ENCODE results near the gene CCDC33.
"Not testable (repeated sequence)": the region's sequence is repeated elsewhere in the genome, so short reads cannot be mapped to it uniquely, and the experiment has no call there.

The CCDC33 gene

DNA sequence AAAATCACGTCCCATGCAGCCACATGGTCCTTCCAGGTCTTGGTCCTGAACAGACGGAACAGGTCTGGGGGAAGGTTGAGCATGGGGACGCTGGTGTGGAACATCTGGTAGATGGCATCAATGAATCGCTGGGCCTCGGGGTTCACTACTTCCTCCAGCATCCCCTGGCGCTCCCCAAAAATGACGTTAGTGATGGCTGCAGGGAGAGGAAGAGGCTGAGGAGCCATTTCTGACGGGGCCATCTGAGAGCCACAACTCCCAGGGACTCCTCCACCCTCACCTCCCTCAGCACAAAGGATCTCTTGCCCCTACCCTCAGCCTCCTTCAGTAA lies 107.6 kb downstream of the CCDC33 start:
- WGBS, 2 experiments: 91 to 95% methylated on average over 8 of the region's 8 CpGs
- H3K36me3 ChIP-seq (ENCODE audit: control insufficient read depth, insufficient read depth, low read length): no peaks in the 10 kb centered on the region
- H3K27ac ChIP-seq (ENCODE audit: insufficient read depth, low read depth, low read length, poor library complexity, severe bottlenecking): no peak overlapping the region
- no peaks in the 10 kb centered on the region for H3K9me3 ChIP-seq (ENCODE audit: control insufficient read depth, low read length)
- H3K4me3 ChIP-seq (ENCODE audit: insufficient read depth, low read depth, low read length): no peak overlapping the region
- no peaks in the 10 kb centered on the region for H3K27me3 ChIP-seq (ENCODE audit: control insufficient read depth, insufficient read depth, low read length, poor library complexity, severe bottlenecking)
- no peaks in the 10 kb centered on the region for H3K4me1 ChIP-seq (ENCODE audit: control insufficient read depth, insufficient read depth, low read length)

DNA sequence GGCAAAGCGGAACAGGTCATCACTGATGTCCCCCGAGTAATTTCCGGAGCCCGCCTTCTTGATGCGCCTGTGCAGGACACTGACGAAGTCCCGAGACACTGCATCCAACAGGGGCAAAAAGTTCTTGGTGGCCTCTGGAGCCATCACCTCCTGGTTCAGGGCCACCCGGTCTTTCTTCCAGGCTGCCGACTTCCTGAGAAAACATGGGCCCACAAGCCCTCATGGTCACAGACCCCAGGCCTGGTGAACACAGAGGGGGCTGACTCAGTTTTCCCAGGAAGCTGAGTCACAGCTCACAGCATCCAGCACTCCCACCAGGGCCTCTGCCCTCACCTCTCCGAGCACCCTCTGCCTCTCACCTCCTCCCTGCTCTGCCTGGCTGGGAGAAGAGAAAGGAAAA lies 108.9 kb downstream of the CCDC33 start:
- no peaks in the 10 kb centered on the region for H3K27me3 ChIP-seq (ENCODE audit: control insufficient read depth, insufficient read depth, low read length, poor library complexity, severe bottlenecking)
- H3K4me3 ChIP-seq (ENCODE audit: insufficient read depth, low read depth, low read length): no peak overlapping the region
- no peaks in the 10 kb centered on the region for H3K4me1 ChIP-seq (ENCODE audit: control insufficient read depth, insufficient read depth, low read length)
- WGBS, 2 experiments: 92 to 94% methylated on average over 10 of the region's 10 CpGs
- H3K27ac ChIP-seq (ENCODE audit: insufficient read depth, low read depth, low read length, poor library complexity, severe bottlenecking): no peak overlapping the region
- H3K9me3 ChIP-seq (ENCODE audit: control insufficient read depth, low read length): no peaks in the 10 kb centered on the region
- H3K36me3 ChIP-seq (ENCODE audit: control insufficient read depth, insufficient read depth, low read length): no peaks in the 10 kb centered on the region

DNA sequence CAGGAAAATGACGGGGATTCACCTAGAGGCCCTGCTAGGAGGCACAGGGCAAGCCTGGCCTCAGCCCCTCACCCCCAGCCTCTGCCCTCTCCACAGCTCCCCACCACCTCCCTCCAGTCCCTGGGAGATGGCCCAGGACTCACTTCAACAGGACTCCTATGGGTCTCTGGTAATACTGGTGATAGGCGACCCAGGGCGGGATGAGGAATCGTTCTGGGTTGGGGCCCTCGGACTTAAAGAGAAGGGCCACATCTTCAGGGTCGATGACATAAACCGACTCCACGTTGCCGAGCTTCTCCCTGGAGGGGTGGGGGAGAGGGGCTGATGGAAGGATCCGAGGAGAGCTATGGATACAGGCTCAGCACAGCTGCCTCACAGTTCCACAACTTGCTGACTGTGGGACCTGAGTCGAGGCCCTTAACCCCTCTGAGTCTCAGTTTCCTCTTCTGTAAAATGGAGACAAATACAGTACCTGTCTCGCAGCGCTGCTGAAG lies 111.7 kb downstream of the CCDC33 start:
- H3K36me3 ChIP-seq (ENCODE audit: control insufficient read depth, insufficient read depth, low read length): no peaks in the 10 kb centered on the region
- no peaks in the 10 kb centered on the region for H3K27me3 ChIP-seq (ENCODE audit: control insufficient read depth, insufficient read depth, low read length, poor library complexity, severe bottlenecking)
- H3K9me3 ChIP-seq (ENCODE audit: control insufficient read depth, low read length): no peaks in the 10 kb centered on the region
- peaks cover 3% of the 10 kb centered on the region for H3K4me1 ChIP-seq (ENCODE audit: control insufficient read depth, insufficient read depth, low read length)
- WGBS, 2 experiments: 94 to 95% methylated on average over 13 of the region's 13 CpGs
- no peak overlapping the region for H3K4me3 ChIP-seq (ENCODE audit: insufficient read depth, low read depth, low read length)
- no peak overlapping the region for H3K27ac ChIP-seq (ENCODE audit: insufficient read depth, low read depth, low read length, poor library complexity, severe bottlenecking)

DNA sequence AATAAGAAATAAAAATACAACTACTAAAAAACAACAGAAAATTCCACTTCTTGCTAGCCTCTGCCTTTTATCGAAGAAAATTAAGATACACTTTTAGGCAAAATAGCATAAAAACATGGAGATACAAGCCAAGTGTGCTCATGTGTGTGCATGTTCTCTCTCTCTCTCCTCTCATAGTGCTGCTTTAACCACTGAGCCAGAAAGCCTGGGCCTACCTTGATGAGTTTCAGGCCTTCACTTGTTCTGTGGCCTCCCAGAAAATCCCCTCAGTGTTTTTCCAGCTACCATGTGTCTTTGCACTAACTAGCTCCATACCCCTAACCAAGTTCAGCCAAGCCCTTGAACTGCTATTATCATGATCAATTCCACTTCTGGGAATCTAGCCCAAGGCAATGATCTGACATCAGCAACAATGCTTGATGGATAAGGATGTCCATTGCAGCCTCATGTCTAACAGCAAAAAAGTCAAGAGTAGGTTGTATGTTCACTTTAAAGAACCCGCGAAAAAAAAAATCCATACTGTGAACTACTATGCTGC lies 113.2 kb downstream of the CCDC33 start:
- WGBS, 2 experiments: 92% methylated on average over 3 of the region's 3 CpGs
- peaks cover 3% of the 10 kb centered on the region for H3K4me1 ChIP-seq (ENCODE audit: control insufficient read depth, insufficient read depth, low read length)

DNA sequence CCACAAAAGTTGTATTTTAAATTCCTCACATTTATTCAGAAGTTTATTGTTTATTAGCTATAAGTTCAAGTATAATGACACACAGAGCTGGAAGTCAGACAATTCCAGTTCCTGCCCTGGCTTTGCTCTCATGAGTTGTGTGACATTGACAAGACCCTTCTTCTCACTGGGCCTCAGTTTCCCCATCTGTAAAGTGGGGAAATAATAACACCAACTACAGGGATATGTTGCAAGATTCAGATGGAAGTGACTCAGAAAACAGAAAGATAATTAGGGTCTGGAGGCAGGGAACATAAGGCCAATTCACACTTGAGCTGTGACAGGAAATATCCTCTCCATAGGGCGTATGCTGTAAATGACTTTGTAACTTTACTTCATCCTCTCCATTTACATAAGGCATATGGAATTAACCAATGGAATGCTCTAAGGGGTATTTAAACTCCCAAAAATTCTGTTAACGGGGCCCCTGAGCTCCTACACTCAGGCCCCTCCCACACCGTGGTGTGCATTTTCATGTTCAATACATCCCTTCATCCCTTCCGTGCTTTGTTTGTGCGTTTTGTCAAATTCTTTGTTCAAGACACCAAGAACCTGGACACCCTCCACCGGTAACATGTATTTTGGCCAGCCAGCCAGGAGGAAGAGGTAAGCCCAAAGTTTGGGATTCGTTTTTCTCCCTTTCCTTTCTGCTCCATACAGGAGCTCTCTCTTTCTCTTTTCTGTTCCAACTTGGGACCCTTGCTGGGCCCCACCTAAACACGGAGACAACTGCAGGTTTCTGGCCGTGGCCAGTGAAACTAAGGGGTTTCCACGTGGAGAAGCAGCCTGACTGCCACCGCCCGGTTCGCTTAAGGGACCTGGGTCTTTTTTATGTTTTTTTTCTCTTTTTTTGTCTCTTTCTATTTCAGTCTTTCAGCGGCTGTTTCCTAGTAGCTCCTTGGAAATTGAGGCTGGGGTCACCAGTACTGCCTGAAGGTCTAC lies 114.5 kb downstream of the CCDC33 start:
- WGBS, 2 experiments: 77 to 79% methylated on average over 14 of the region's 14 CpGs
- H3K36me3 ChIP-seq (ENCODE audit: control insufficient read depth, insufficient read depth, low read length): no peaks in the 10 kb centered on the region
- no peak overlapping the region for H3K4me3 ChIP-seq (ENCODE audit: insufficient read depth, low read depth, low read length)
- no peaks in the 10 kb centered on the region for H3K27me3 ChIP-seq (ENCODE audit: control insufficient read depth, insufficient read depth, low read length, poor library complexity, severe bottlenecking)
- no peak overlapping the region for H3K27ac ChIP-seq (ENCODE audit: insufficient read depth, low read depth, low read length, poor library complexity, severe bottlenecking)
- no peaks in the 10 kb centered on the region for H3K9me3 ChIP-seq (ENCODE audit: control insufficient read depth, low read length)
- H3K4me1 ChIP-seq (ENCODE audit: control insufficient read depth, insufficient read depth, low read length): peaks cover 3% of the 10 kb centered on the region

More for the DNA sequence above, 113.2 kb downstream of the CCDC33 start:
- Histone ChIP-seq H3K27ac (ENCODE audit: insufficient read depth, low read depth, low read length, poor library complexity, severe bottlenecking) (no peak overlapping the region), H3K9me3 (ENCODE audit: control insufficient read depth, low read length) (no peaks in the 10 kb centered on the region), H3K4me3 (ENCODE audit: insufficient read depth, low read depth, low read length) (no peak overlapping the region), H3K27me3 (ENCODE audit: control insufficient read depth, insufficient read depth, low read length, poor library complexity, severe bottlenecking) (no peaks in the 10 kb centered on the region), H3K36me3 (ENCODE audit: control insufficient read depth, insufficient read depth, low read length) (no peaks in the 10 kb centered on the region)

DNA sequence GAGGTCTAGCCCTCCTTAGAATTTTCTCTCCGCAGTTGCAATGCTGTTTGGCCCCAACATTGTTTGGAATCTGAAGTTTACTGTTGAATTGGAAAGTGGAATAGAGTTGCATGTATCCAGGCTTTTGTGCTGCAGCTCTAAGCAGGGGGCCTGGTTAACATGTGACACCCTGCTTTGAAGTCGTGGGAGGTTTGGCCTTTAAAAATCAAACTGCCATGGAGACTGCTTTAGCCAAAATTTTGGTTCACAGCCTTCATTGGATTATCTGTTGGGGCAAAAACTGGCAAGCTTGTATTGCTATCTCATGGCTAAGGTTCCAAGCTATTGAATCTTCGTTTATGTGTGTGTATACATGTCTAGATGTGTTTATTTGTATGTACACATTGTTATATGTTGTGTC lies 115.5 kb downstream of the CCDC33 start:
- Histone ChIP-seq H3K36me3 (ENCODE audit: control insufficient read depth, insufficient read depth, low read length) (no peaks in the 10 kb centered on the region), H3K4me3 (ENCODE audit: insufficient read depth, low read depth, low read length) (no peak overlapping the region), H3K27ac (ENCODE audit: insufficient read depth, low read depth, low read length, poor library complexity, severe bottlenecking) (no peak overlapping the region), H3K27me3 (ENCODE audit: control insufficient read depth, insufficient read depth, low read length, poor library complexity, severe bottlenecking) (no peaks in the 10 kb centered on the region), H3K9me3 (ENCODE audit: control insufficient read depth, low read length) (no peaks in the 10 kb centered on the region), H3K4me1 (ENCODE audit: control insufficient read depth, insufficient read depth, low read length) (peaks cover 3% of the 10 kb centered on the region)
- WGBS, 2 experiments: 62 to 67% methylated on average over 3 of the region's 3 CpGs

DNA sequence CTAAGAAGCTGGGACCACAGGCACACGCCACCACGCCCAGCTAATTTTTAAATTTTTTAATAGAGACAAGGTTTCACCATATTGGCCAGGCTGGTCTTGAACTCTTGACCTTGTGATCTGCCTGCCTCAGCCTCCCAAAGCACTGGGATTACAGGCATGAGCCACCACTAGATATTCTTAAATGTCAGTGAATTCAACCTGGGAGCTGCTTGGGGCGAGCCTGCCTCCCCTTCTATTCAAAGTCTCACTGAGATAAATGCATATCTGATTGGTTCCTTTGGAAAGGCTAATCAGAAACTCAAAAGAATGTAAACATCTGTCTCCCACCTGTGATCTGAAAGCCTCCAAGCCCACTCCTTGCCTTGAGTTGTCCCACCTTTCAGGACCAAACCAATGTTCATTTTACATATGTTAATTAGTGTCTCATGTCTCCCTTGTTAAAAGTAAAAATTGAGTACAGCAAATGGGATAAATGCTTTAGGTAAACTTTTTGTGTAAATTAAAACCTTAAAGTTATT lies 116.3 kb downstream of the CCDC33 start:
- H3K4me1 ChIP-seq (ENCODE audit: control insufficient read depth, insufficient read depth, low read length): peaks cover 3% of the 10 kb centered on the region
- 86 to 91% methylated on average over 3 of the region's 3 CpGs for WGBS, 2 experiments

DNA sequence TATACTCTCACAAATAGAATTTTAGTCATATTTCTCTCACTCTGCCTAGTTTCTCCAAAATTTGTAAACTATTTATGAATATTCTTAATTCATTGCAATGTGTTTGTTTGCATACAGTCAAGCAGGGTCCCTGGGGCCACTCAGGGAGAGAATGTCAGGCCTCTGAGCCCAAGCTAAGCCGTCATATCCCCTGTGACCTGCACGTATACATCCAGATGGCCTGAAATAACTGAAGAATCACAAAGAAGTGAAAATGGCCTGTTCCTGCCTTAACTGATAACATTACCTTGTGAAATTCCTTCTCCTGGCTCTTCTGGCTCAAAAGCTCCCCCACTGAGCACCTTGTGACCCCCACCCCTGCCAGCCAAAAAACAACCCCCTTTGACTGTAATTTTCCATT lies 117.9 kb downstream of the CCDC33 start:
- H3K27me3 ChIP-seq (ENCODE audit: control insufficient read depth, insufficient read depth, low read length, poor library complexity, severe bottlenecking); H3K36me3 ChIP-seq (ENCODE audit: control insufficient read depth, insufficient read depth, low read length); H3K27ac ChIP-seq (ENCODE audit: insufficient read depth, low read depth, low read length, poor library complexity, severe bottlenecking); H3K4me1 ChIP-seq (ENCODE audit: control insufficient read depth, insufficient read depth, low read length); H3K9me3 ChIP-seq (ENCODE audit: control insufficient read depth, low read length); H3K4me3 ChIP-seq (ENCODE audit: insufficient read depth, low read depth, low read length): not testable (repeated sequence)
- WGBS, 2 experiments: 88 to 94% methylated on average over 2 of the region's 2 CpGs

More for the DNA sequence above, 116.3 kb downstream of the CCDC33 start:
- Histone ChIP-seq H3K9me3 (ENCODE audit: control insufficient read depth, low read length) (no peaks in the 10 kb centered on the region), H3K4me3 (ENCODE audit: insufficient read depth, low read depth, low read length) (no peak overlapping the region), H3K36me3 (ENCODE audit: control insufficient read depth, insufficient read depth, low read length) (no peaks in the 10 kb centered on the region), H3K27ac (ENCODE audit: insufficient read depth, low read depth, low read length, poor library complexity, severe bottlenecking) (no peak overlapping the region), H3K27me3 (ENCODE audit: control insufficient read depth, insufficient read depth, low read length, poor library complexity, severe bottlenecking) (no peaks in the 10 kb centered on the region)

DNA sequence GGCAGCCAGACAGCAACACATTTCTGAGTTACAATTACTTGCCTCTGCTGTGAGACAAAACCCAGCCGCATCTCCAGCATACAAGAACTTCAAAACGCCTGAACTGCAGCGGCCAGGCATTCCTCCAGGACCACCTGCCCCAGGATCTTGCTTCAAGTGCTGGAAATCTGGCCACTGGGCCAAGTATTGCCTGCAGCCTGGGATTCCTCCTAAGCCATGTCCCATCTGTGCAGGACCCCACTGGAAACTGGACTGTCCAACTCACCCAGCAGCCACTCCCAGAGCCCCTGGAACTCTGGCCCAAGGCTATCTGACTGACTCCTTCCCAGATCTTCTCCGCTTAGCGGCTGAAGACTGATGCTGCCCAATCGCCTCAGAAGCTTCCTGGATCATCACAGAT lies 119.9 kb downstream of the CCDC33 start:
- 92 to 95% methylated on average over 6 of the region's 6 CpGs for WGBS, 2 experiments

DNA sequence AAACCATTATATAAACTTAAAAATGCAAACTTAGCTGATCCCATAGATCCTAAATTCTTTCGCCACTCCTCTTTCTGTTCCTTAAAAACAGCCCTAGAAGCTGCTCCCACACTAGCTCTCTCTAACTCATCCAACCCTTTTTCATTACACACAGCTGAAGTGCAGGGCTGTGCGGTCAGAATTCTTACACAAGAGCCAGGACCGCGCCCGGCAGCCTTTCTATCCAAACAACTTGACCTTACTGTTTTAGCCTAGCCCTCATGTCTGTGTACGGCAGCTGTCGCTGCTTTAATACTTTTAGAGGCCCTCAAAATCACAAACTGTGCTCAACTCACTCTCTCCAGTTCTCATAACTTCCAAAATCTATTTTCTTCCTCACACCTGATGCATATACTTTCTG lies 121.4 kb downstream of the CCDC33 start:
- H3K27me3 ChIP-seq (ENCODE audit: control insufficient read depth, insufficient read depth, low read length, poor library complexity, severe bottlenecking); H3K27ac ChIP-seq (ENCODE audit: insufficient read depth, low read depth, low read length, poor library complexity, severe bottlenecking); H3K4me1 ChIP-seq (ENCODE audit: control insufficient read depth, insufficient read depth, low read length); H3K4me3 ChIP-seq (ENCODE audit: insufficient read depth, low read depth, low read length); H3K36me3 ChIP-seq (ENCODE audit: control insufficient read depth, insufficient read depth, low read length); H3K9me3 ChIP-seq (ENCODE audit: control insufficient read depth, low read length): not testable (repeated sequence)
- 91 to 95% methylated on average over 7 of the region's 7 CpGs for WGBS, 2 experiments

More for the DNA sequence above, 119.9 kb downstream of the CCDC33 start:
- H3K9me3 ChIP-seq (ENCODE audit: control insufficient read depth, low read length); H3K27me3 ChIP-seq (ENCODE audit: control insufficient read depth, insufficient read depth, low read length, poor library complexity, severe bottlenecking); H3K4me3 ChIP-seq (ENCODE audit: insufficient read depth, low read depth, low read length); H3K27ac ChIP-seq (ENCODE audit: insufficient read depth, low read depth, low read length, poor library complexity, severe bottlenecking); H3K4me1 ChIP-seq (ENCODE audit: control insufficient read depth, insufficient read depth, low read length); H3K36me3 ChIP-seq (ENCODE audit: control insufficient read depth, insufficient read depth, low read length): not testable (repeated sequence)
